ENCODE data around the gene PAQR9.

GRCh38 chr3:142997330-142997729 lies 33.9 kb upstream of the PAQR9 start:
- TF ChIP-seq EZH2 (IDR thresholded peaks at IDR 0.05; ENCODE audit: borderline replicate concordance, low read length): no peak
- TF ChIP-seq, protein P1, sequence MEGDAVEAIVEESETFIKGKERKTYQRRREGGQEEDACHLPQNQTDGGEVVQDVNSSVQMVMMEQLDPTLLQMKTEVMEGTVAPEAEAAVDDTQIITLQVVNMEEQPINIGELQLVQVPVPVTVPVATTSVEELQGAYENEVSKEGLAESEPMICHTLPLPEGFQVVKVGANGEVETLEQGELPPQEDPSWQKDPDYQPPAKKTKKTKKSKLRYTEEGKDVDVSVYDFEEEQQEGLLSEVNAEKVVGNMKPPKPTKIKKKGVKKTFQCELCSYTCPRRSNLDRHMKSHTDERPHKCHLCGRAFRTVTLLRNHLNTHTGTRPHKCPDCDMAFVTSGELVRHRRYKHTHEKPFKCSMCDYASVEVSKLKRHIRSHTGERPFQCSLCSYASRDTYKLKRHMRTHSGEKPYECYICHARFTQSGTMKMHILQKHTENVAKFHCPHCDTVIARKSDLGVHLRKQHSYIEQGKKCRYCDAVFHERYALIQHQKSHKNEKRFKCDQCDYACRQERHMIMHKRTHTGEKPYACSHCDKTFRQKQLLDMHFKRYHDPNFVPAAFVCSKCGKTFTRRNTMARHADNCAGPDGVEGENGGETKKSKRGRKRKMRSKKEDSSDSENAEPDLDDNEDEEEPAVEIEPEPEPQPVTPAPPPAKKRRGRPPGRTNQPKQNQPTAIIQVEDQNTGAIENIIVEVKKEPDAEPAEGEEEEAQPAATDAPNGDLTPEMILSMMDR (conservative IDR thresholded peaks at IDR 0.05 in 1 of 2, IDR thresholded peaks at IDR 0.05 in 1 of 2; ENCODE audit: extremely low read depth in 1 of 2, insufficient read depth in 1 of 2, low read depth in 1 of 2, low read length in 2 of 2): no peak

Data from mammary epithelial cell (primary cell).